Measurements from ENCODE around the gene ETV3.

GRCh38 chr1:157154940-157155514 lies 16.8 kb upstream of the ETV3 start:
- no peak for TF ChIP-seq EZH2phosphoT487 (IDR thresholded peaks at IDR 0.05; ENCODE audit: borderline replicate concordance, low read depth, low read length)
- TF ChIP-seq CTCF (conservative IDR thresholded peaks at IDR 0.05; ENCODE audit: low read length) = no peak
